ENCODE data around the gene DNAH10. TPM values are rescaled to one million over a fixed set of nuclear protein-coding genes. Genes with fewer than 3 reads are reported as not detected.

DNAH10 gene
- total and polyA plus RNA-seq, 10 of the 15 experiments (the other 5 are each of a cell fraction or from before 2014, with no cell fraction given), result 0.01 to 0.32 (median 0.06) TPM

DNA sequence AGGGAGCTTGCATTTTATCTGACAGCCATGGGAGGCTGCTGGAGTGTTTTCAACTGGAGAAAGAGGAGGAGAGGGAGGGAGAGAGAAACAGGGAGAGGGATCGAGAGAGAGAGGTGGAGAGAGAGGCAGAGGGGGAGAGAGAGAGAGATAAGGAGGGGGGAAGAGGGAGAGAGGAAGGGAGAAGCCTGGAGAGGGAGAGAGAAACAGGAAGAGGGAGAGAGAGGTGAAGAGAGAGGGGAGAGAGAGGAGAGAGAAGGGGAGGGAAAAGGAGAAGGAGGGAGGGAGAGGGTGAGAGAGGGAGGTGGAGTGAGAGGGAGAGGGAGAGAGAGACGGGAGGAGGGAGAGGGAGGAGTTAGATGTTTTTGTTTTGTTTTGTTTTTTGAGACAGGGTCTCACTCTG, 45.6 kb downstream of the DNAH10 start (continued):
- no peak for TF ChIP-seq ESRRA (IDR thresholded peaks at IDR 0.05; ENCODE audit: low read length)
- TF ChIP-seq, protein P1, sequence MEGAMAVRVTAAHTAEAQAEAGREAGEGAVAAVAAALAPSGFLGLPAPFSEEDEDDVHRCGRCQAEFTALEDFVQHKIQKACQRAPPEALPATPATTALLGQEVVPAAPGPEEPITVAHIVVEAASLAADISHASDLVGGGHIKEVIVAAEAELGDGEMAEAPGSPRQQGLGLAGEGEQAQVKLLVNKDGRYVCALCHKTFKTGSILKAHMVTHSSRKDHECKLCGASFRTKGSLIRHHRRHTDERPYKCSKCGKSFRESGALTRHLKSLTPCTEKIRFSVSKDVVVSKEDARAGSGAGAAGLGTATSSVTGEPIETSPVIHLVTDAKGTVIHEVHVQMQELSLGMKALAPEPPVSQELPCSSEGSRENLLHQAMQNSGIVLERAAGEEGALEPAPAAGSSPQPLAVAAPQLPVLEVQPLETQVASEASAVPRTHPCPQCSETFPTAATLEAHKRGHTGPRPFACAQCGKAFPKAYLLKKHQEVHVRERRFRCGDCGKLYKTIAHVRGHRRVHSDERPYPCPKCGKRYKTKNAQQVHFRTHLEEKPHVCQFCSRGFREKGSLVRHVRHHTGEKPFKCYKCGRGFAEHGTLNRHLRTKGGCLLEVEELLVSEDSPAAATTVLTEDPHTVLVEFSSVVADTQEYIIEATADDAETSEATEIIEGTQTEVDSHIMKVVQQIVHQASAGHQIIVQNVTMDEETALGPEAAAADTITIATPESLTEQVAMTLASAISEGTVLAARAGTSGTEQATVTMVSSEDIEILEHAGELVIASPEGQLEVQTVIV (IDR thresholded peaks at IDR 0.05; ENCODE audit: borderline replicate concordance, partially characterized antibody), result no peak

DNA sequence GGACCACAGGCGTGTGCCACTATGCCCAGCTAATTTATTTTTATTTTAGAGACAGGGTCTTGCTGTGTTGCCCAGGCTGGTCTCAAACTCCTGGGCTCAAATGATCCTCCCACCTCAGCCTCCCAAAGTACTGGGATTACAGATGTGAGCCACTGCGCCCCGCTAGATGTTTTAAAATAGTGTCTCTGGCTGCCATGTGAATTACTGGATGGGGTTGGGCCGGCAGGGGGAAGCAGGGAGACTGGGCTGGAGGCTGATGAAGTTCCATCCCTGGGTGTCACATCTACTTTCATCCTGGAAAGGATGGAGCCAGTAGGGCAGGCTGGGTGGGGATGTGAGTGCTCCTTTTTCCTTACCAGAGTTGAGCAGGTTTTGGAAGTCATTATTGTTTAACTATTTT, 46.1 kb downstream of the DNAH10 start:
- ChIA-PET CTCF (no interaction called here), POLR2A (no interaction called here), RAD21 (ENCODE audit: unreplicated experiment) (no interaction called here), SMC1A (ENCODE audit: uncharacterized antibody, unreplicated experiment) (no interaction called here)
- no peaks in the 10 kb centered on the region for H4K20me1 ChIP-seq (ENCODE audit: control insufficient read depth, insufficient read depth)
- intact Hi-C loops (cut with micrococcal nuclease; ENCODE audit: unreplicated experiment) (no loop called here), in situ Hi-C loops (cut with MboI) (no loop called here)
- no peaks in the 10 kb centered on the region for H3K9me3 ChIP-seq (replicated peaks; ENCODE audit: control insufficient read depth, insufficient read depth, low read length)
- no peak overlapping the region for H3K27ac ChIP-seq (ENCODE audit: control insufficient read depth, insufficient read depth)
- FAIRE-seq (no peak), DNase-seq (ENCODE audit: low read depth, low spot score) (no peak), ATAC-seq (no peak)
- no peaks in the 10 kb centered on the region for H3K27me3 ChIP-seq (replicated peaks in 1 of 2; ENCODE audit: control insufficient read depth in 2 of 2, insufficient read depth in 2 of 2, low read length in 1 of 2)
- no peak overlapping the region for H2AFZ ChIP-seq (ENCODE audit: control insufficient read depth, low read depth, low read length)
- no peaks in the 10 kb centered on the region for H3K36me3 ChIP-seq (ENCODE audit: control insufficient read depth in 2 of 2, insufficient read depth in 2 of 2, low read length in 1 of 2)
- 39% methylated on average over 4 of the region's 4 CpGs for WGBS (ENCODE audit: insufficient coverage, insufficient replicate concordance, low lambda C conversion rate, missing lambda C conversion rate)
- TF ChIP-seq, protein P2, sequence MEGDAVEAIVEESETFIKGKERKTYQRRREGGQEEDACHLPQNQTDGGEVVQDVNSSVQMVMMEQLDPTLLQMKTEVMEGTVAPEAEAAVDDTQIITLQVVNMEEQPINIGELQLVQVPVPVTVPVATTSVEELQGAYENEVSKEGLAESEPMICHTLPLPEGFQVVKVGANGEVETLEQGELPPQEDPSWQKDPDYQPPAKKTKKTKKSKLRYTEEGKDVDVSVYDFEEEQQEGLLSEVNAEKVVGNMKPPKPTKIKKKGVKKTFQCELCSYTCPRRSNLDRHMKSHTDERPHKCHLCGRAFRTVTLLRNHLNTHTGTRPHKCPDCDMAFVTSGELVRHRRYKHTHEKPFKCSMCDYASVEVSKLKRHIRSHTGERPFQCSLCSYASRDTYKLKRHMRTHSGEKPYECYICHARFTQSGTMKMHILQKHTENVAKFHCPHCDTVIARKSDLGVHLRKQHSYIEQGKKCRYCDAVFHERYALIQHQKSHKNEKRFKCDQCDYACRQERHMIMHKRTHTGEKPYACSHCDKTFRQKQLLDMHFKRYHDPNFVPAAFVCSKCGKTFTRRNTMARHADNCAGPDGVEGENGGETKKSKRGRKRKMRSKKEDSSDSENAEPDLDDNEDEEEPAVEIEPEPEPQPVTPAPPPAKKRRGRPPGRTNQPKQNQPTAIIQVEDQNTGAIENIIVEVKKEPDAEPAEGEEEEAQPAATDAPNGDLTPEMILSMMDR (IDR thresholded peaks at IDR 0.05 in 2 of 3, conservative IDR thresholded peaks at IDR 0.05 in 1 of 3; ENCODE audit: control insufficient read depth in 2 of 3, extremely low read depth in 1 of 3, insufficient read depth in 1 of 3, low read depth in 3 of 3, low read length in 3 of 3), result peak in 2 of 3 experiments; percentile 7 to 11; a peak in 1 of 6 replicates
- no peak for TF ChIP-seq KAT2A (conservative IDR thresholded peaks at IDR 0.05; ENCODE audit: control insufficient read depth, low read depth, low read length)
- peaks cover 3% of the 10 kb centered on the region; the same call in 1 of the 2 replicates for H3K4me1 ChIP-seq (ENCODE audit: control insufficient read depth, insufficient read depth, low read length)
- BruUV-seq (replicated peaks), result no TSS peak
- no peak overlapping the region for H3K9ac ChIP-seq (ENCODE audit: control insufficient read depth, insufficient read depth, low read length)
- H3K79me2 ChIP-seq (ENCODE audit: control insufficient read depth, insufficient read depth, low read length), result no peaks in the 10 kb centered on the region
- H3K4me2 ChIP-seq (ENCODE audit: control insufficient read depth, insufficient read depth), result no peak overlapping the region
- H3K4me3 ChIP-seq, result no peak overlapping the region
